ENCODE results near the gene PECR. TPM values are rescaled to one million over a fixed set of nuclear protein-coding genes. Genes with fewer than 3 reads are reported as not detected.

The PECR gene
- total and polyA plus RNA-seq, 5 donors from 2014 or later = 28.0 to 73.8 (median 47.6) TPM

DNA sequence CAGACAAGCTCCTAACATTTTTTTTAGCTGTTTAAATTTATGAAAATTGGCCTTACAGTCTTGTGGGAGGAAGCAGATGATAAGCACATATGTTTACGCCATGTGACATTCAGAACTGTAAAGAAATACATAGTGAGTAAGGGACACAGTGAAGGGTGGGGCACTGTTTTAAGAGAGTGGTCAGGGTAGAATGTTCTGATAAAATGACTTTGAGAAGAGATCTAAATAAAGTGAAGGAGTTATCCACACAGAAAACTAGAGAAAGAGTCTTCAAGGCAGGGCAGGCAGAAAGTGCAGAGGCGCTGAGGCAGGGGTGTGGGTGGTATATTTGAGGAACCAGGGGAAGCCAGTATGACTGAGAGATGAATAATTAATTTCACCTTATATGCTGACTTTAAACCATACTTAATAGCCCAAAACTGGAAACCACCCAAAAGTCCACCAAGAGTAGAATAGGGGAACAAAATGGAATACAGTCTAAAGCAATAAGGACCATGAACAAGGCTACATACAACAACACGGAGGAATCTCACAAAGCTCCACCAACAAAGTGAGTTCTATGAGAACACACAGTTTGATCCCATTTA, 76.8 kb downstream of the PECR start:
- peak in 1 of 2 donors; percentile 46 for ATAC-seq (ENCODE audit: low read depth in 2 of 2)
- H3K27ac ChIP-seq (ENCODE audit: insufficient read depth, low read length, poor library complexity, severe bottlenecking) = no peak overlapping the region
- H3K4me1 Mint-ChIP-seq = peaks cover 24 to 44% (median 33%) of the 10 kb centered on the region in 4 donors

DNA sequence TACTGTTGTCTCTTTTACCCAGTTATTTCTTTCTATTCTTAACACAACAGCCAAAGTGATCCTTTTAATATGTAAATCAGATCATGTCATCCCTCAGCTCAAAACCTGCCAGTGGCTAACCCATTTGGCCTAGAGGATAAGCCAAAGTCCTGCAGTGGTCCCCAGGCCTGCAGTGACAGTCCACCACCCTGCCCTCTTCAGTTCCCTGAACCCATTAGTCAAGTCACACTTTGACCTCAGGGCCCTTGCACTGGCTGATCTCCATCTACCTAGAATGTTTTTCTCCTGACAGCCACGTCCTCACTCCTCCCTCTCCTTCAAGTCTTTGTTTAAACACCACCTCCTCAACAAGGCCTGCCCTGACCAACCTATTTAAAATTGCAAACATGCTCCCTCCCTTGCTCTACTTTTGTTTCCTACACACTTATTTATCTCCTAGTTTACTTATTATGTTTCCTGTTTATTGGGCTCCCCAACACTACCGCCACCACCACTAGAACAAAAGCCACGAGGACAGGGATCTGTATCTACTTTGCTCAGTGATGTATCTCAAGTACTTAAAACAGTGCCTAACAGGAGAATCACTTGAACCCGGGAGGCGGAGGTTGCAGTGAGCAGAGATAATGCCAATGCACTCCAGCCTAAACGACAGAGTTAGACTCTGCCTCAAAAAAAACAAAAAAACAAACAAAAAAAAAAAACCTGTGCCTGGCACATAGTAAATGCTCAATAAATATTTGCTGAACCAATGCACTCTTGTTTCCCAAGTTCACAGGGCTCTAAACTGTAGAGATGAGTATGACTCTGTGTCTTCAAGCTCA, 77.5 kb downstream of the PECR start:
- H3K36me3 Mint-ChIP-seq = peaks cover 14% of the 10 kb centered on the region
- Histone ChIP-seq H3K36me3 (ENCODE audit: control insufficient read depth, insufficient read depth, low read length) (no peaks in the 10 kb centered on the region), H3K27me3 (ENCODE audit: control insufficient read depth, insufficient read depth, low read length) (no peaks in the 10 kb centered on the region), H3K4me1 (ENCODE audit: control insufficient read depth, insufficient read depth, low read length, poor library complexity, severe bottlenecking) (peaks cover 22% of the 10 kb centered on the region), H3K9me3 (ENCODE audit: control insufficient read depth in 2 of 2, low read length in 2 of 2) (no peaks in the 10 kb centered on the region), H3K4me3 (ENCODE audit: low read depth, low read length) (no peak overlapping the region), H3K27ac (ENCODE audit: insufficient read depth, low read length, poor library complexity, severe bottlenecking) (no peak overlapping the region)
- H3K27ac Mint-ChIP-seq = peak overlapping the region in 2 of 3 donors; percentile 55 to 72
- H3K4me3 Mint-ChIP-seq = peak overlapping the region in 1 of 4 donors; percentile 15
- H3K4me1 Mint-ChIP-seq = peaks cover 23 to 44% (median 32%) of the 10 kb centered on the region in 4 donors
- ATAC-seq (ENCODE audit: low read depth in 2 of 2) = no peak
- H3K9me3 Mint-ChIP-seq = no peaks in the 10 kb centered on the region
- H3K27me3 Mint-ChIP-seq = no peaks in the 10 kb centered on the region
- DNase-seq = no peak

More for the DNA sequence above, 76.8 kb downstream of the PECR start:
- Mint-ChIP-seq H3K27ac (peak overlapping the region; percentile 16 to 55 (median 21)), H3K27me3 (no peaks in the 10 kb centered on the region), H3K4me3 (peak overlapping the region in 3 of 4 donors; percentile 15 to 71 (median 40)), H3K9me3 (no peaks in the 10 kb centered on the region), H3K36me3 (peaks cover 14% of the 10 kb centered on the region)
- Histone ChIP-seq H3K4me3 (ENCODE audit: low read depth, low read length) (no peak overlapping the region), H3K27me3 (ENCODE audit: control insufficient read depth, insufficient read depth, low read length) (no peaks in the 10 kb centered on the region), H3K36me3 (ENCODE audit: control insufficient read depth, insufficient read depth, low read length) (no peaks in the 10 kb centered on the region), H3K4me1 (ENCODE audit: control insufficient read depth, insufficient read depth, low read length, poor library complexity, severe bottlenecking) (peaks cover 22% of the 10 kb centered on the region), H3K9me3 (ENCODE audit: control insufficient read depth in 2 of 2, low read length in 2 of 2) (no peaks in the 10 kb centered on the region)
- no peak for DNase-seq

DNA sequence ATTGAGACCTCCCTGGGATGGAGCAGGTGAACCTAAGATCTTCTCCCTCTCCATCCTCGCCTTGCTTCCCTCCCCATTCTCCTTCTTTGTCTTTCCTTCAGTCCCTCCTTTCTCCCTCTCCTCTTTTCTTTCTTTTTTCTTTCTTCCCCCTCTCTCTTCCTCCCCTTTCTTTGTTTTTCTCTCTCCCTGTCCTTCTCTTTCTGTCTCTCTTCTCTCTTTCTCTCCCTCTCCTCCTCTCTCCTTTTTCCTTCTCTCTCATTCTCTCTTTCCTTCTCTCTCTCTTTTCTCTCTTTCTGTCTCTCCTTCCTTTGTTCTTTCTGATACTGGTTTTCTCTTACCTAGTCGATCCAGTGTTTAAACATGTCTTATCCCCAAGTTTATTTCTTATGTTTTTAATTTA, 78.9 kb downstream of the PECR start:
- no peaks in the 10 kb centered on the region for H3K9me3 Mint-ChIP-seq
- peak overlapping the region; percentile 52 to 93 (median 77) for H3K27ac Mint-ChIP-seq
- H3K27me3 ChIP-seq (ENCODE audit: control insufficient read depth, insufficient read depth, low read length) = no peaks in the 10 kb centered on the region
- H3K27ac ChIP-seq (ENCODE audit: insufficient read depth, low read length, poor library complexity, severe bottlenecking) = no peak overlapping the region
- H3K9me3 ChIP-seq (ENCODE audit: control insufficient read depth in 2 of 2, low read length in 2 of 2) = no peaks in the 10 kb centered on the region
- H3K4me3 Mint-ChIP-seq = peak overlapping the region in 1 of 4 donors; percentile 9
- peaks cover 22% of the 10 kb centered on the region for H3K4me1 ChIP-seq (ENCODE audit: control insufficient read depth, insufficient read depth, low read length, poor library complexity, severe bottlenecking)
- DNase-seq = no peak
- H3K36me3 ChIP-seq (ENCODE audit: control insufficient read depth, insufficient read depth, low read length) = no peaks in the 10 kb centered on the region
- H3K27me3 Mint-ChIP-seq = no peaks in the 10 kb centered on the region
- peaks cover 24 to 47% (median 33%) of the 10 kb centered on the region in 4 donors for H3K4me1 Mint-ChIP-seq
- H3K36me3 Mint-ChIP-seq = peaks cover 14% of the 10 kb centered on the region
- no peak overlapping the region for H3K4me3 ChIP-seq (ENCODE audit: low read depth, low read length)
- ATAC-seq (ENCODE audit: low read depth in 2 of 2) = no peak

DNA sequence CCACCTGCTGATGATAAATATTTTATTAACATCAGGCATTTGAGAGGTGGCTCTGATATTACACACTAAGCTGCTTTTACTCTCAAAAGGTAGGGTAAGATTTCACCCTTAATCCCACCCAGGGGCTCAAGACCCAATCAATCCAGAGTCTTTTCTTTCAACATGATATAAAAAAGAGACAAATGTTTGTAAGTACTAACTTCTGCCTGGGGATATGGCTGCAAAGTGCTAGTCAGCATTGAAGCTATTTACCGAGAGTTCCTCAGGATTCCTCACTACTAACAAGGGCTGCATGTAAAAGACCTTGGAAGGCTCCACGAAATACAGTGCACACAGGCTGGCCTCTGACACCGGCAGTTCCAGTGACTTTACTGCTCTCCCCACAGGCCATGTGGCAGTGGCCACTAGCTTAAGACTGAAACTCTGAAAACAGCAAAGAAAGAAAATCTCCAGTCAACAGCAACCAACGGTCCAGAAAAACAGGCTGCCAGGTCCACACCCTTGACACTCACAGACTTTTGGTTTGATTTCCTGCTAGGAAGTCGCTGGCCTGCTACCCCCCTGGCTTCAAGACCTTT, 79.4 kb downstream of the PECR start:
- H3K9me3 Mint-ChIP-seq = no peaks in the 10 kb centered on the region

DNA sequence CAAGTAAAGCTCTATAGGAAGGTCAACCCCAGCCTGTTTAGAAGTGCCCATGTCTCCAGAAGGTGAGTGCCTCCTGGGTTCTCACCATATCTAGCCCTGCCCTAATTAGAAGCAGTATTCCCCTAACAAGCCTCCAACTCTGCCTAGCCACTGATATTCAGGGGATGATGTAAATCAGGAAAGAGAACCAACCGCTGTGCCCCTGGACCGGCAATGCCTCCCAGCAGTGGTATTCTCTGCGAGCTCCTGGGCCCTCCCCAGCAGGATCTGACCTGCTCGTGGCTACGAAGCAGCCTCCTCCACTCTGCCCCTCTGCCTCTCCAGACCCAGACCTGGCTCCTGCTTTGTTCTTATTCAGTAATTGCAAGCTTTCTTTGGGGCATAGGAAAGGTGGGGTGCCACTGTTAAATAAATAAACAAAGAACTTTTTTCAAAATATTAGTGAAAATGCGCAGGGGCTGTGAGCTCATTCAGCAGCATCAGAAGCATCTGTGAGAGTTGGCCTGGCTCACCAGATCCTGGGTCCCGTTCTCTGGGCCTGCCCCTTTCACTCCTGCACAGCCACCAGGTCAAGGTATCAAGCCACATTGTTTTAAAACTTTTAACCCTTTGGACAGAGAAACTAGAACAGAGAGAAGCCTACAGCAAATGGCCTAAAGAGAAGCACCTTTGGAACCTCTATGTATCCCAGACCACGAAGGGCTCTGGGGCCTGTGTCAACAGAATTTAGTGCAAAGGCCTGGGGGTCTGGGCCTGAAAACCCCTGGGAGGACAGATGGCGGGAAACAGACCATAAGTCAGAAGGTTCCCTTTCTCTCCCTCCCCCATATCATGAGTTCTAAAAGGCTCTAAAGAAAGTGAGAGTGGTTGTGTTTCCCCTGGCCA, 80.2 kb downstream of the PECR start:
- Mint-ChIP-seq H3K4me1 (peaks cover 26 to 43% (median 31%) of the 10 kb centered on the region in 4 donors), H3K9me3 (no peaks in the 10 kb centered on the region), H3K36me3 (peaks cover 23% of the 10 kb centered on the region), H3K27me3 (no peaks in the 10 kb centered on the region), H3K4me3 (no peak overlapping the region), H3K27ac (no peak overlapping the region)
- Histone ChIP-seq H3K27ac (ENCODE audit: insufficient read depth, low read length, poor library complexity, severe bottlenecking) (no peak overlapping the region), H3K9me3 (ENCODE audit: control insufficient read depth in 2 of 2, low read length in 2 of 2) (no peaks in the 10 kb centered on the region), H3K4me1 (ENCODE audit: control insufficient read depth, insufficient read depth, low read length, poor library complexity, severe bottlenecking) (peaks cover 15% of the 10 kb centered on the region), H3K27me3 (ENCODE audit: control insufficient read depth, insufficient read depth, low read length) (no peaks in the 10 kb centered on the region), H3K4me3 (ENCODE audit: low read depth, low read length) (no peak overlapping the region), H3K36me3 (ENCODE audit: control insufficient read depth, insufficient read depth, low read length) (peaks cover under 1% of the 10 kb centered on the region)
- DNase-seq (no peak), ATAC-seq (ENCODE audit: low read depth in 2 of 2) (no peak)

More for the DNA sequence above, 79.4 kb downstream of the PECR start:
- H3K27me3 ChIP-seq (ENCODE audit: control insufficient read depth, insufficient read depth, low read length) = no peaks in the 10 kb centered on the region
- peaks cover 22% of the 10 kb centered on the region for H3K4me1 ChIP-seq (ENCODE audit: control insufficient read depth, insufficient read depth, low read length, poor library complexity, severe bottlenecking)
- Mint-ChIP-seq H3K36me3 (peaks cover 19% of the 10 kb centered on the region), H3K4me3 (peak overlapping the region in 1 of 4 donors; percentile 9), H3K27ac (peak overlapping the region; percentile 52 to 93 (median 77)), H3K4me1 (peaks cover 28 to 48% (median 36%) of the 10 kb centered on the region in 4 donors), H3K27me3 (no peaks in the 10 kb centered on the region)
- no peaks in the 10 kb centered on the region for H3K36me3 ChIP-seq (ENCODE audit: control insufficient read depth, insufficient read depth, low read length)
- no peak overlapping the region for H3K4me3 ChIP-seq (ENCODE audit: low read depth, low read length)
- no peak for ATAC-seq (ENCODE audit: low read depth in 2 of 2)
- H3K9me3 ChIP-seq (ENCODE audit: control insufficient read depth in 2 of 2, low read length in 2 of 2) = no peaks in the 10 kb centered on the region
- H3K27ac ChIP-seq (ENCODE audit: insufficient read depth, low read length, poor library complexity, severe bottlenecking) = no peak overlapping the region
- DNase-seq = no peak

DNA sequence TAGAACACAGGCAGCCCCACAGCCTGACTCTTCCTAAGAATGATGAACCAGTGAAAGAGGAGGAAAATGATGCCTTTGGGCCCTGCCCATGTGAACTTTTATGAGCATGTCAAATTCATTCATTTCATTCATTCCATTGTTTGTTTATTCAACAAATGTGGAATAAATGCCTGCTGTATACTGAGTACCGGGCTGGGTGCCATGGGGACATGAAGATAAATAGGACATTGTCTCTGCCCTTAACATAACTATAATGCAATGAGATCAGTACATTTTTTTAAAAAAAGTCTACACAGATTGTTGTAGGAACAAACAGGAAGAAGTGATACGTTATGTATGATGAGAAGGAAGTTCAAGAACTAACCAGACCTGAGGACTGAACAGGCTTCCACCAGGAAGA, 83.0 kb downstream of the PECR start:
- Histone ChIP-seq H3K4me1 (ENCODE audit: control insufficient read depth, insufficient read depth, low read length, poor library complexity, severe bottlenecking) (no peaks in the 10 kb centered on the region), H3K4me3 (ENCODE audit: low read depth, low read length) (no peak overlapping the region), H3K27ac (ENCODE audit: insufficient read depth, low read length, poor library complexity, severe bottlenecking) (no peak overlapping the region), H3K36me3 (ENCODE audit: control insufficient read depth, insufficient read depth, low read length) (peaks cover 18% of the 10 kb centered on the region), H3K27me3 (ENCODE audit: control insufficient read depth, insufficient read depth, low read length) (no peaks in the 10 kb centered on the region), H3K9me3 (ENCODE audit: control insufficient read depth in 2 of 2, low read length in 2 of 2) (no peaks in the 10 kb centered on the region)
- Mint-ChIP-seq H3K36me3 (peaks cover 37% of the 10 kb centered on the region), H3K4me1 (peaks cover 6 to 20% (median 9%) of the 10 kb centered on the region in 4 donors), H3K27me3 (no peaks in the 10 kb centered on the region), H3K27ac (no peak overlapping the region), H3K9me3 (no peaks in the 10 kb centered on the region), H3K4me3 (no peak overlapping the region)
- ATAC-seq (ENCODE audit: low read depth in 2 of 2) (no peak), DNase-seq (no peak)

DNA sequence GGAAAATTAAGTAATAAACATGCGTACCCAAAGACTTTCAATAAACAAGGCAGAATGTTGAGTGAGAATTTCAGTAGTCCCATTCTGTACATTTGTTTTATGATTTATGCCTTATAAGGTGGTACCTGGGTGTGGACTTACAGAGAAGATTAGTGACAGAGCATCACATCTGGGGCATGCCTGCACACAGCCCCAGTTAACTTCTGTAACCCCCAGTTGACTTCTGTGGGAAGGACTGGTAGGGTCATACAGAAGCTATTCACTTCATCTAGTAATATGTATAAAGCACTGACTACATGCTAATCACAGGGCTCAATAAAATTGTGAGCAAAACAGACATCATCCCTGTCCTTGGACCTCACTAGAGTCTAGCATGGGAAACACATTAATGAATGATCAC, 84.4 kb downstream of the PECR start:
- Mint-ChIP-seq H3K36me3 (peaks cover 43% of the 10 kb centered on the region), H3K4me3 (peak overlapping the region in 1 of 4 donors; percentile 29), H3K27me3 (no peaks in the 10 kb centered on the region), H3K9me3 (peaks cover 0 to 2% (median 0%) of the 10 kb centered on the region in 7 donors), H3K27ac (peak overlapping the region in 2 of 3 donors; percentile 8 to 50), H3K4me1 (peaks cover 5 to 18% (median 7%) of the 10 kb centered on the region in 4 donors)
- Histone ChIP-seq H3K27me3 (ENCODE audit: control insufficient read depth, insufficient read depth, low read length) (no peaks in the 10 kb centered on the region), H3K36me3 (ENCODE audit: control insufficient read depth, insufficient read depth, low read length) (peaks cover 18% of the 10 kb centered on the region), H3K4me1 (ENCODE audit: control insufficient read depth, insufficient read depth, low read length, poor library complexity, severe bottlenecking) (no peaks in the 10 kb centered on the region), H3K27ac (ENCODE audit: insufficient read depth, low read length, poor library complexity, severe bottlenecking) (no peak overlapping the region), H3K9me3 (ENCODE audit: control insufficient read depth in 2 of 2, low read length in 2 of 2) (no peaks in the 10 kb centered on the region), H3K4me3 (ENCODE audit: low read depth, low read length) (no peak overlapping the region)
- DNase-seq (no peak), ATAC-seq (ENCODE audit: low read depth in 2 of 2) (no peak)
